PC-3 (cell line): ENCODE measurements around the gene GSDMA.

Source experiments
- EZH2 ChIP-seq: fragments of 300-600 bp; sonication (generic); IDR thresholded peaks from one replicate; pipeline ENCODE4 v1.6.1; 2017; ENCODE audit warnings: antibody characterized with exemption, mild to moderate bottlenecking, low read length; ENCODE audit not compliant: unreplicated experiment
- TF ChIP-seq, protein P1 (sequence below): fragments of 300-600 bp; sonication (generic); conservative IDR thresholded peaks from 2 replicates; pipeline ENCODE4 v1.5.1; 2017; ENCODE audit warnings: antibody characterized with exemption, low read depth, mild to moderate bottlenecking, low read length

DNA sequence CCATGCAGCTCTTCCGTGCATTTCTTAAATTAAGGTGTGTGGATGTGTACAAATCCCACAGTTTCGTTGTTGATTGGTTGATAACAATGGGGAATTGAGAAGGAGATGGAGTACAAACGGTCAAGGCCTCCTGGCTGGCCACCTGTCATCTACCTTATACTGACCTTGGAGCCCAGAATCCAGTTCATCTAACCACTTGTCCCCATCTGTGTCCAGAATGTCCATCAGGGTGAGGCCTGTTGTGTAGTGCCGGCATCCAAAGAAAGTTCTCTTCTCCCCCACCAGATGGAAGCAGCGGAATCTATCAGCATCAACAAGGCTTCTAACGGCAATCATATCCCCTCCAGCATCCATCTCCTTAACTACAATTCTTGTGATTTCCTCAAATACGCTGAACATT lies 45.9 kb upstream of the GSDMA start:
- TF ChIP-seq, protein P1, sequence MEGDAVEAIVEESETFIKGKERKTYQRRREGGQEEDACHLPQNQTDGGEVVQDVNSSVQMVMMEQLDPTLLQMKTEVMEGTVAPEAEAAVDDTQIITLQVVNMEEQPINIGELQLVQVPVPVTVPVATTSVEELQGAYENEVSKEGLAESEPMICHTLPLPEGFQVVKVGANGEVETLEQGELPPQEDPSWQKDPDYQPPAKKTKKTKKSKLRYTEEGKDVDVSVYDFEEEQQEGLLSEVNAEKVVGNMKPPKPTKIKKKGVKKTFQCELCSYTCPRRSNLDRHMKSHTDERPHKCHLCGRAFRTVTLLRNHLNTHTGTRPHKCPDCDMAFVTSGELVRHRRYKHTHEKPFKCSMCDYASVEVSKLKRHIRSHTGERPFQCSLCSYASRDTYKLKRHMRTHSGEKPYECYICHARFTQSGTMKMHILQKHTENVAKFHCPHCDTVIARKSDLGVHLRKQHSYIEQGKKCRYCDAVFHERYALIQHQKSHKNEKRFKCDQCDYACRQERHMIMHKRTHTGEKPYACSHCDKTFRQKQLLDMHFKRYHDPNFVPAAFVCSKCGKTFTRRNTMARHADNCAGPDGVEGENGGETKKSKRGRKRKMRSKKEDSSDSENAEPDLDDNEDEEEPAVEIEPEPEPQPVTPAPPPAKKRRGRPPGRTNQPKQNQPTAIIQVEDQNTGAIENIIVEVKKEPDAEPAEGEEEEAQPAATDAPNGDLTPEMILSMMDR = peak; percentile 30; the same call in 1 of the 2 replicates
- TF ChIP-seq EZH2 = no peak
